CD4-positive, alpha-beta memory T cell (primary cell): ENCODE results near the gene OBSL1. TPM values are rescaled to one million over a fixed set of nuclear protein-coding genes. Genes with fewer than 3 reads are reported as not detected.
A peak's percentile ranks its signal among the peaks of the same experiment; 100 is the strongest.

Experiments used
- CTCF ChIA-PET: fragments of 350-600 bp; sonication (Branson Sonifier 250); formaldehyde crosslinking; loops from one replicate; lab custom pipeline; 2021; ENCODE audit warnings: inconsistent platforms; ENCODE audit not compliant: partially characterized antibody; lab: Charles Lee
- POLR2A ChIA-PET: fragments of 350-600 bp; sonication (Branson Sonifier 250); formaldehyde crosslinking; loops from one replicate; lab custom pipeline; 2021; ENCODE audit not compliant: partially characterized antibody; lab: Charles Lee
- DNase-seq, 5 donors: peaks; one replicate each; pipeline versions ENCODE4 v3.0.0 to v3.0.0-alpha.2; 2020 to 2022; ENCODE audit warnings: mixed read lengths in 1 of 5
- H3K27ac ChIP-seq: one replicate; pipeline ENCODE4 v1.7.0; 2013; ENCODE audit warnings: low read depth, low read length
- H3K27me3 ChIP-seq: 2 replicates; pipeline ENCODE4 v1.7.0; 2013; ENCODE audit warnings: mild to moderate bottlenecking, low read length, moderate library complexity; ENCODE audit not compliant: insufficient read depth
- H3K36me3 ChIP-seq: 2 replicates; pipeline ENCODE4 v1.7.0; 2013; ENCODE audit warnings: mild to moderate bottlenecking, low read length, moderate library complexity; ENCODE audit not compliant: insufficient read depth
- H3K4me1 ChIP-seq: 2 replicates; pipeline ENCODE4 v1.7.0; 2013; ENCODE audit warnings: mild to moderate bottlenecking, low read length, moderate library complexity; ENCODE audit not compliant: insufficient read depth
- H3K4me3 ChIP-seq, 2 donors: one replicate each; pipeline ENCODE4 v1.7.0; 2013; ENCODE audit warnings: low read length in 2 of 2, mild to moderate bottlenecking in 1 of 2
- H3K9me3 ChIP-seq, 2 donors: one replicate each; pipeline ENCODE4 v1.7.0; 2013; ENCODE audit warnings: low read length in 2 of 2, control low read depth in 1 of 2; ENCODE audit not compliant: control insufficient read depth in 1 of 2
- H3K27ac Mint-ChIP-seq, 7 donors: one replicate each; pipeline ENCODE4 v1.8.0; 2020 to 2021; ENCODE audit warnings: mixed read lengths in 7 of 7, mild to moderate bottlenecking in 6 of 7, inconsistent platforms in 3 of 7, moderate library complexity in 3 of 7
- H3K27me3 Mint-ChIP-seq, 2 donors: one replicate each; pipeline ENCODE4 v1.8.0; 2020 to 2021; ENCODE audit warnings: mixed read lengths in 2 of 2
- H3K36me3 Mint-ChIP-seq, 2 donors: one replicate each; pipeline ENCODE4 v1.8.0; 2020 to 2021; ENCODE audit warnings: mixed read lengths in 2 of 2, inconsistent platforms in 1 of 2, mild to moderate bottlenecking in 1 of 2
- H3K4me1 Mint-ChIP-seq, 4 donors: one replicate each; pipeline ENCODE4 v1.8.0; 2020 to 2021; ENCODE audit warnings: mixed read lengths in 4 of 4, mild to moderate bottlenecking in 1 of 4
- H3K4me3 Mint-ChIP-seq, 8 donors: one replicate each; pipeline ENCODE4 v1.8.0; 2020 to 2021; ENCODE audit warnings: mixed read lengths in 8 of 8, mild to moderate bottlenecking in 7 of 8, moderate library complexity in 6 of 8, inconsistent platforms in 3 of 8
- H3K9me3 Mint-ChIP-seq, 8 donors: one replicate each; pipeline ENCODE4 v1.8.0; 2020 to 2021; ENCODE audit warnings: mixed read lengths in 8 of 8, mild to moderate bottlenecking in 5 of 8, inconsistent platforms in 3 of 8, moderate library complexity in 1 of 8
- intact Hi-C: fragments of 100-400 bp; cut with micrococcal nuclease; formaldehyde crosslinking; loops from one replicate; pipeline ENCODE4 v1.15.1; 2023
- polyA plus RNA-seq, 2 donors: library from polyadenylated mRNA; unstranded; fragments of 300-500 nt; fragmentation: Illumina TruSeq; gene quantifications; one replicate each; pipeline ENCODE4 v1.2.3, GENCODE V29; 2021
- total RNA-seq, 2 experiments: library from RNA; stranded (reverse); gene quantifications; one replicate each; pipeline ENCODE4 v1.2.3, GENCODE V29; 2021

The OBSL1 gene
- total and polyA plus RNA-seq, 4 experiments from 2014 or later = 0.09 TPM; not detected in 3

DNA sequence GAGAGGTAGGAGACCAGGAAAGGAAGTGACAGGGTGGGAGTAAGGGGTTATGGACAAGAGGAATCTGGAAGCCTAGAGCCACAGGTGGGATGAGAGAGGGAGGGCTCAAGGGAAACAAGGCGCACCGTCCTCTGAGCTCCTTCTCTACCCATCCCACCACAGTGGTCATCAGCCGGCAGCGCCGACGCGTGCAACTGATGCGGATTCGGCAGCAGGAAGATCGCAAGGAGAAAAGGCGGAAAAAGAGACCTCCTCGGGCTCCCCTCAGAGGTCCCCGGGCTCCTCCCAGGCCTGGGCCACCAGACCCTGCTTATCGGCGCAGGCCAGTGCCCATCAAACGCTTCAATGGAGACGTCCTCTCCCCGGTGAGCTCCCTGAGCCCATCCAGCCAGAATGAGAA, 22.3 kb downstream of the OBSL1 start:
- DNase-seq = peak in 1 of 5 donors; percentile 5
- H3K4me1 ChIP-seq = peaks cover 25% of the 10 kb centered on the region
- Mint-ChIP-seq H3K4me1 (peaks cover 12 to 29% (median 16%) of the 10 kb centered on the region in 4 donors), H3K27ac (no peak overlapping the region), H3K9me3 (peaks cover 0 to 3% (median 0%) of the 10 kb centered on the region in 8 donors), H3K36me3 (peaks cover 0 to 7% of the 10 kb centered on the region in 2 donors), H3K27me3 (peaks cover 22 to 39% of the 10 kb centered on the region in 2 donors), H3K4me3 (peak overlapping the region in 1 of 8 donors; percentile 45)
- peaks cover 8% of the 10 kb centered on the region for H3K27me3 ChIP-seq
- ChIA-PET CTCF (interaction anchor here (0.8 to 7.1 kb wide), 3 partner anchors 7 to 11 kb away, joined by 3 to 45 read pairs (median 20); partner anchors contain the start of genes CHPF and TMEM198), POLR2A (interaction anchor here (1.1 kb wide), 1 partner anchor 48 kb away, joined by 3 read pairs; the partner anchor contains the start of gene STK11IP)
- H3K36me3 ChIP-seq = no peaks in the 10 kb centered on the region
- no peak overlapping the region for H3K4me3 ChIP-seq
- intact Hi-C loops = no loop called here
- no peaks in the 10 kb centered on the region for H3K9me3 ChIP-seq
- H3K27ac ChIP-seq = no peak overlapping the region

DNA sequence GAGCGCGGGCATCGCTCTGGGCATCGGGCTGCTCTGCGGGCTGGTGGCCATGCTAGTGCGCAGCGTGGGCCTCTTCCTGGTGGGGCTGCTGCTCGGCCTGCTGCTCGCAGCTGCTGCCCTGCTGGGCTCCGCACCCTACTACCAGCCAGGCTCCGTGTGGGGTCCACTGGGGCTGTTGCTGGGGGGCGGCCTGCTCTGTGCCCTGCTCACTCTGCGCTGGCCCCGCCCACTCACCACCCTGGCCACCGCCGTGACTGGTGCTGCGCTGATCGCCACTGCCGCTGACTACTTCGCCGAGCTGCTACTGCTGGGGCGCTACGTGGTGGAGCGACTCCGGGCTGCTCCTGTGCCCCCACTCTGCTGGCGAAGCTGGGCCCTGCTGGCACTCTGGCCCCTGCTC, 23.7 kb downstream of the OBSL1 start:
- intact Hi-C loops = no loop called here

DNA sequence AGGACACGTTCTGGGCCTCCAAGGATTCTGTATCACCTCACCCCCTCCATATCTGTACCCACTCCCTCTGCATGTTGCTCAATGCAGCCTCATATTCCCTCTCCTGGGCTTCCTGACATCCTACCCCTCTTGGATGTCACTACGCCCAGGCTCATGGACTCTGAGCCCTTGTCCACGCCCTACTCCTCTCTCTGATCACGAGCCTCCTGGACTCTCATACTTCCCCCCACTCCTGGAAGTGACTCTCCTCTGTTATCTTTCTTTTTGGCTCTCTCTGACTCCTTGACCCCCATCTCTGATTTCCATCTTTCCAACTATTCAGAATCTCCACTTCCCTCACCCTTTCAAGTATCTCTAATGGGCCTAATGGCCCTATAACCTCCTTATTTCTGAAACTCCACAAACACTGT, 25.4 kb downstream of the OBSL1 start:
- peaks cover 21% of the 10 kb centered on the region for H3K4me1 ChIP-seq
- intact Hi-C loops = no loop called here
- peaks cover 0 to 10% of the 10 kb centered on the region in 2 donors for H3K36me3 Mint-ChIP-seq
- peaks cover 12 to 23% of the 10 kb centered on the region in 2 donors for H3K27me3 Mint-ChIP-seq
- no peak overlapping the region for H3K4me3 ChIP-seq
- peaks cover 0 to 1% (median 0%) of the 10 kb centered on the region in 8 donors for H3K9me3 Mint-ChIP-seq
- no peaks in the 10 kb centered on the region for H3K27me3 ChIP-seq
- H3K4me3 Mint-ChIP-seq = peak overlapping the region in 2 of 8 donors; percentile 4 to 45
- DNase-seq = no peak
- CTCF ChIA-PET = interaction anchor here (8.5 kb wide), 1 partner anchor 15 kb away, joined by 73 read pairs; no protein-coding TSS in a partner anchor
- H3K27ac ChIP-seq = no peak overlapping the region
- H3K36me3 ChIP-seq = no peaks in the 10 kb centered on the region
- H3K4me1 Mint-ChIP-seq = peaks cover 16 to 33% (median 23%) of the 10 kb centered on the region in 4 donors
- POLR2A ChIA-PET = no interaction called here
- no peaks in the 10 kb centered on the region for H3K9me3 ChIP-seq
- H3K27ac Mint-ChIP-seq = peak overlapping the region in 1 of 7 donors; percentile 69

More for the DNA sequence above, 23.7 kb downstream of the OBSL1 start:
- Histone ChIP-seq H3K27me3 (peaks cover 6% of the 10 kb centered on the region), H3K36me3 (no peaks in the 10 kb centered on the region), H3K4me3 (no peak overlapping the region), H3K4me1 (peaks cover 23% of the 10 kb centered on the region), H3K9me3 (no peaks in the 10 kb centered on the region), H3K27ac (no peak overlapping the region)
- H3K36me3 Mint-ChIP-seq = peaks cover 0 to 8% of the 10 kb centered on the region in 2 donors
- no peak overlapping the region for H3K4me3 Mint-ChIP-seq
- H3K4me1 Mint-ChIP-seq = peaks cover 12 to 23% (median 13%) of the 10 kb centered on the region in 4 donors
- DNase-seq = no peak
- peaks cover 0 to 1% (median 0%) of the 10 kb centered on the region in 8 donors for H3K9me3 Mint-ChIP-seq
- ChIA-PET POLR2A (no interaction called here), CTCF (interaction anchor here (2.3 kb wide), 1 partner anchor 13 kb away, joined by 20 read pairs; no protein-coding TSS in a partner anchor)
- H3K27ac Mint-ChIP-seq = no peak overlapping the region
- H3K27me3 Mint-ChIP-seq = peaks cover 15 to 30% of the 10 kb centered on the region in 2 donors

DNA sequence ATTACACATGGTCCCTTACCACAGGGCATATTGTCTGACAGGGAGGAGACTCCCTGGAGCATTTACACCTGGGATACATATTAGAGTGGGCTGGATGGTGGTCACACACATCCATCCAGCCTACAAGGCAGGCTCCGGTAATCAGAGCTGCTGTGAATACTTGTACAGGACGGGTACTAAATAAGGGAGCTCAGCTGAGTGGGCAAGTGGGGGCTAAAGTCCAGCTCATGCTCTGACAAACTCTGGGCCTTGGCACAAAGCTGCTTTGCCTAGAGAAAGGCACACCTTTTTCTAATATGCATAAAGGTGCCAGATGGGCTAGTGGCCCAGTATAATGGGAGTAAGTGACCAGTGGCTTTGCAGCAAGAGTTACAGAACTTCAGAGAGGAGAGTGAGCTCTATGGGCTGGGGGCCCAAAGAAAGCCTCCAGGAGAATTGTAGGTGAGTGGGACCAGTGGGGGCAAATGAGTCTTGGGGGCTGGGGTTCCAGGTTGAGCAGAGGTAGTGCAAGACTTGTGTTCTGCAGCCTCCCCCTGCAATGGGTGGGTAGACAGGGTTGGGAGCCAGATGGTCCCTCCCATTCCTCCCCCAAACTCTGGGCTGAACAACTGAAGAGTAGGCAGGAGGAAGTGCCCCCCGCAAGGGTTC, 25.9 kb downstream of the OBSL1 start:
- Mint-ChIP-seq H3K27me3 (peaks cover 10 to 18% of the 10 kb centered on the region in 2 donors), H3K4me1 (peaks cover 15 to 34% (median 23%) of the 10 kb centered on the region in 4 donors), H3K27ac (peak overlapping the region in 4 of 7 donors; percentile 13 to 93 (median 71)), H3K36me3 (peaks cover 0 to 10% of the 10 kb centered on the region in 2 donors), H3K9me3 (peaks cover 0 to 1% (median 0%) of the 10 kb centered on the region in 8 donors), H3K4me3 (peak overlapping the region in 5 of 8 donors; percentile 85 to 91 (median 90))
- Histone ChIP-seq H3K27me3 (no peaks in the 10 kb centered on the region), H3K9me3 (no peaks in the 10 kb centered on the region), H3K27ac (no peak overlapping the region), H3K4me3 (no peak overlapping the region), H3K4me1 (peaks cover 21% of the 10 kb centered on the region), H3K36me3 (no peaks in the 10 kb centered on the region)
- intact Hi-C loops = no loop called here
- DNase-seq = no peak
- ChIA-PET CTCF (interaction anchor here (8.5 kb wide), 1 partner anchor 15 kb away, joined by 73 read pairs; no protein-coding TSS in a partner anchor), POLR2A (interaction anchor here (5.0 kb wide), 1 partner anchor 48 kb away, joined by 27 read pairs; the partner anchor contains the start of gene GMPPA)

DNA sequence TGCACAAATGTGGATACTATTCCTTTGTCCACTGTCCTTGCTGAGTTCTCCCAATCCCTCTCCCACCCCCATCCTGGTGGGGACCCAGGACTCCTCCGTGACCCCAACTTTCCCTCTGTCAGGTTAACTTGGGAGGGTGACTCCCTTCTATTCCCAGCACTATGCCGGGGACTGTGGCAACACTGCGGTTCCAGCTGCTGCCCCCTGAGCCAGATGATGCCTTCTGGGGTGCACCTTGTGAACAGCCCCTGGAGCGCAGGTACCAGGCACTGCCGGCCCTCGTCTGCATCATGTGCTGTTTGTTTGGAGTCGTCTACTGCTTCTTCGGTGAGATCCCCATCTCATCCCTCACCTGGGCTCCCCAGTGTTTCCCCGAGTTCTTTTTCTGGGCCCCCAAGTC, 26.8 kb downstream of the OBSL1 start:
- no peaks in the 10 kb centered on the region for H3K27me3 ChIP-seq
- peaks cover 21% of the 10 kb centered on the region for H3K4me1 ChIP-seq
- Mint-ChIP-seq H3K9me3 (peaks cover 0 to 1% (median 0%) of the 10 kb centered on the region in 8 donors), H3K4me1 (peaks cover 15 to 34% (median 23%) of the 10 kb centered on the region in 4 donors), H3K36me3 (peaks cover 0 to 10% of the 10 kb centered on the region in 2 donors), H3K27me3 (peaks cover 10 to 13% of the 10 kb centered on the region in 2 donors), H3K27ac (peak overlapping the region; percentile 73 to 93 (median 91)), H3K4me3 (peak overlapping the region; percentile 82 to 91 (median 88))
- H3K27ac ChIP-seq = no peak overlapping the region
- POLR2A ChIA-PET = interaction anchor here (1.3 to 5.0 kb wide), 4 partner anchors 8 to 53 kb away, joined by 3 to 27 read pairs (median 11); partner anchors contain the start of genes GMPPA and STK11IP
- intact Hi-C loops = loop anchor here (5.0 kb wide), 1 partner anchor 267 kb away; the partner anchor contains the start of gene DNAJB2
- CTCF ChIA-PET = interaction anchor here (1.2 to 8.5 kb wide), 3 partner anchors 15 to 53 kb away, joined by 3 to 73 read pairs (median 60); partner anchors contain the start of gene STK11IP
- H3K36me3 ChIP-seq = no peaks in the 10 kb centered on the region
- no peak overlapping the region for H3K4me3 ChIP-seq
- DNase-seq = no peak
- H3K9me3 ChIP-seq = no peaks in the 10 kb centered on the region

DNA sequence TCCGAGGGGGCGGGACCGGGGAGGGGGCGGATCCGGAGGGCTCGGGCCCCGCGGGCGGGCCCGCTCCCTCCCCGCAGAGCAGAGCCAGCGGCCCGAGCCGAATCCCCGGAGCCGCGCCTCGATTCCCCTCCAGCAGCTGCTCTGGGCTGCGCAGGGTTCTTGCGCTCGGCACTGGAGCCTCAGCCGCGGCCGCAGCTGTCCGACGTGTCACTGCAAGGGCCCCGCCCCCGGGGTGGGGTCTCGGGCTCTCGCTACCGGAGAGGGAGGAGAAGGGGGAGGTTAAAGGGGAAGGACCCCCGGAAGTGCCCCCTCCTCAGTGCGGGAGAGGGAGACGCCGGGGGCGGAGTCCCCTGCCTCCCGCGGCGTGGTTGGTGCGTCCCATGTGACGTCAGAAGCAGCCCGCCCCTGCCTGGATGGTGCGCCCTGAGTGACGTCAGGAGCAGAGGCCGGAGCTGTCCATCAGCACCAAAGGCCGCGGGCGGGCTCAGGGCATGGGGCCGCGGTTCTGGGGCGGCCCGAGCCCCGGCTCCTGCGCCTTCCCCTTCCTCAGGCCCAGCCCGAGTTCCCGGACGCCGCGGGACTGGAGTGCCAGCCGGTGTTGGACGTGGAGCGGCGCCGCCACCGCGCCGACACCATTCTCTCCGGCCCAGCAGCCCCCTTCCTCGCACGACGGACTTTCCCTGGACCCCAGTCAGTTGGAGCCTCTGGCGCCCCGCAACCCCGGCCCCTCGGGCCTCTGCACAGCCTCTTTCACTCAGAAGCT, 27.6 kb downstream of the OBSL1 start, which contains the start of the genes CHPF and TMEM198:
Gene CHPF (minus strand): TSS at position 214 of the 763 bp plus-strand sequence. CDS start 271 bp downstream, outside the sequence.
Gene TMEM198 (plus strand): TSS at position 433 of the 763 bp plus-strand sequence. CDS start 700 bp downstream, outside the sequence.
- Histone ChIP-seq H3K27me3 (no peaks in the 10 kb centered on the region), H3K9me3 (no peaks in the 10 kb centered on the region), H3K4me3 (peak within 1 kb of the TSS; percentile 29 to 75), H3K36me3 (no peaks in the 10 kb centered on the region), H3K27ac (peak within 1 kb of the TSS; percentile 62), H3K4me1 (peaks cover 21% of the 10 kb centered on the region)
- DNase-seq = peak; percentile 90 to 95 (median 91)
- H3K4me1 Mint-ChIP-seq = peaks cover 15 to 34% (median 23%) of the 10 kb centered on the region in 4 donors
- intact Hi-C loops = loop anchor here (1.0 to 5.0 kb wide), 5 partner anchors 9 to 266 kb away; partner anchors contain the start of genes DNAJB2, GMPPA and STK11IP
- peaks cover 0 to 10% of the 10 kb centered on the region in 2 donors for H3K36me3 Mint-ChIP-seq
- H3K4me3 Mint-ChIP-seq = peak within 1 kb of the TSS; percentile 84 to 92 (median 90)
- H3K9me3 Mint-ChIP-seq = peaks cover 0 to under 1% (median 0%) of the 10 kb centered on the region in 8 donors
- CTCF ChIA-PET = interaction anchor here (0.7 to 8.5 kb wide), 7 partner anchors 9 to 99 kb away, joined by 3 to 73 read pairs (median 5); partner anchors contain the start of gene STK11IP
- peak within 1 kb of the TSS; percentile 84 to 93 (median 92) for H3K27ac Mint-ChIP-seq
- peaks cover 7 to 10% of the 10 kb centered on the region in 2 donors for H3K27me3 Mint-ChIP-seq
- POLR2A ChIA-PET = interaction anchor here (0.5 to 5.0 kb wide), 7 partner anchors 8 to 1314 kb away, joined by 3 to 27 read pairs (median 5); partner anchors contain the start of genes GMPPA, OBSL1 and STK11IP
